Neural progenitor cell (in vitro differentiated cells): ENCODE results near the gene RASEF. TPM values are rescaled to one million over a fixed set of nuclear protein-coding genes. Genes with fewer than 3 reads are reported as not detected.

ENCODE experiments used
- DNase-seq: peaks from one replicate; pipeline ENCODE4 v3.0.0-alpha.2; 2016; ENCODE audit warnings: low spot score
- H2AFZ ChIP-seq: fragments of 200-600 bp; sonication (generic); replicated peaks from 2 replicates; pipeline ENCODE4 v1.6.1; 2016; ENCODE audit warnings: antibody characterized with exemption
- H3F3A ChIP-seq: fragments of 200-600 bp; sonication (generic); 2 replicates; pipeline ENCODE4 v1.6.1; 2016; ENCODE audit warnings: antibody characterized with exemption, low read depth
- H3K27ac ChIP-seq: fragments of 200-600 bp; sonication (generic); 2 replicates; pipeline ENCODE4 v1.5.1; 2016; ENCODE audit warnings: mild to moderate bottlenecking
- H3K27me3 ChIP-seq: fragments of 200-600 bp; sonication (generic); 2 replicates; pipeline ENCODE4 v1.6.1; 2016; ENCODE audit warnings: mild to moderate bottlenecking, moderate library complexity
- H3K36me3 ChIP-seq: fragments of 200-600 bp; sonication (generic); 2 replicates; pipeline ENCODE4 v1.5.1; 2016
- H3K4me1 ChIP-seq: fragments of 200-600 bp; sonication (generic); 2 replicates; pipeline ENCODE4 v1.6.1; 2016; ENCODE audit warnings: mixed run types
- H3K4me2 ChIP-seq: fragments of 200-600 bp; sonication (generic); 2 replicates; pipeline ENCODE4 v1.6.1; 2016
- H3K4me3 ChIP-seq: fragments of 200-600 bp; sonication (generic); 2 replicates; pipeline ENCODE4 v1.5.1; 2016
- H3K79me2 ChIP-seq: fragments of 200-600 bp; sonication (generic); 2 replicates; pipeline ENCODE4 v1.6.1; 2016; ENCODE audit warnings: low read depth
- H3K9ac ChIP-seq: fragments of 200-600 bp; sonication (generic); 2 replicates; pipeline ENCODE4 v1.6.1; 2016
- H3K9me3 ChIP-seq: fragments of 200-600 bp; sonication (generic); 2 replicates; pipeline ENCODE4 v1.5.1; 2016; ENCODE audit warnings: low read depth
- H4K20me1 ChIP-seq: fragments of 200-600 bp; sonication (generic); 2 replicates; pipeline ENCODE4 v1.6.1; 2016; ENCODE audit warnings: low read depth
- H3K27ac Mint-ChIP-seq: 3 replicates; pipeline ENCODE4 v1.8.0; 2021; ENCODE audit warnings: mixed read lengths
- H3K27me3 Mint-ChIP-seq: 2 replicates; pipeline ENCODE4 v1.8.0; 2022; ENCODE audit warnings: low read depth, mild to moderate bottlenecking, inconsistent platforms, moderate library complexity, mixed read lengths; ENCODE audit not compliant: insufficient read depth
- H3K36me3 Mint-ChIP-seq: 3 replicates; pipeline ENCODE4 v1.8.0; 2021; ENCODE audit warnings: mixed read lengths
- H3K4me1 Mint-ChIP-seq: 3 replicates; pipeline ENCODE4 v1.8.0; 2021; ENCODE audit warnings: mixed read lengths
- H3K4me3 Mint-ChIP-seq: 3 replicates; pipeline ENCODE4 v1.8.0; 2021; ENCODE audit warnings: mild to moderate bottlenecking, moderate library complexity, mixed read lengths
- H3K9me3 Mint-ChIP-seq: 3 replicates; pipeline ENCODE4 v1.8.0; 2020; ENCODE audit warnings: mixed read lengths
- CTCF ChIP-seq: fragments of 200-600 bp; sonication (generic); IDR thresholded peaks from 2 replicates; pipeline ENCODE4 v1.5.1; 2017; ENCODE audit warnings: antibody characterized with exemption, mild to moderate bottlenecking
- EZH2 ChIP-seq: fragments of 200-600 bp; sonication (generic); IDR thresholded peaks from 2 replicates; pipeline ENCODE4 v1.6.1; 2017; ENCODE audit warnings: antibody characterized with exemption, mild to moderate bottlenecking, moderate library complexity
- EZH2phosphoT487 ChIP-seq: fragments of 200-600 bp; sonication (generic); IDR thresholded peaks from 2 replicates; pipeline ENCODE4 v1.6.1; 2017; ENCODE audit warnings: antibody characterized with exemption
- total RNA-seq: library from RNA; depleted of rRNA; stranded (reverse); fragments of >200 nt; gene quantifications from 2 replicates; pipeline ENCODE4 v1.2.3, GENCODE V29; 2015; ENCODE audit warnings: low replicate concordance

Gene RASEF
- total RNA-seq, 1 donor from 2014 or later, result 0.21 TPM

DNA sequence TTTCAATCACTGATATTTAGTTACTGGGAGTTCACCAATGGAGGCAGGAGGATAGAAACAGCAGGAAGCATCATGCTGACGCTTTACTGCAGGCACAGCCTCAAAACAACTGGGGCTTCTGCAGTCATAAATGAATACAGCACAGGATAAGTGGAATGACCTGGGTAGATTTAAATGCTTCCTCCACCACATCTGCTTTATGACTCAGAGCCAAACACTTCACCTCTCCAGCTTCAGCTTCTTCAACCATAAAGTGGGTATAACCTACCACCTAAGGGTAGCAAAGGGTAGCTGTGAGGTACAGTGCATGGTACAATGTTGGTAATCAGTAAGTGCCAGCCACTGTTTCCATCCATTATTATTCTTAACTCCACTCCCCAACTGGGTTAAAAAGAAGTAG lies 28.4 kb downstream of the RASEF start:
- H3K4me2 ChIP-seq, result no peak overlapping the region
- Mint-ChIP-seq H3K27ac (no peak overlapping the region), H3K4me3 (no peak overlapping the region), H3K9me3 (no peaks in the 10 kb centered on the region), H3K4me1 (no peaks in the 10 kb centered on the region), H3K27me3 (peaks cover 8% of the 10 kb centered on the region), H3K36me3 (no peaks in the 10 kb centered on the region)
- TF ChIP-seq EZH2phosphoT487 (no peak), CTCF (no peak), EZH2 (no peak)
- no peaks in the 10 kb centered on the region for H3K27me3 ChIP-seq
- no peaks in the 10 kb centered on the region for H3K79me2 ChIP-seq
- no peaks in the 10 kb centered on the region for H3F3A ChIP-seq
- no peaks in the 10 kb centered on the region for H3K9me3 ChIP-seq
- no peak for DNase-seq
- H3K9ac ChIP-seq, result no peak overlapping the region
- H3K4me3 ChIP-seq, result no peak overlapping the region
- no peaks in the 10 kb centered on the region for H3K4me1 ChIP-seq
- H3K36me3 ChIP-seq, result no peaks in the 10 kb centered on the region
- H2AFZ ChIP-seq, result no peak overlapping the region
- no peak overlapping the region for H3K27ac ChIP-seq
- no peaks in the 10 kb centered on the region for H4K20me1 ChIP-seq

GRCh38 chr9:83034026-83034425 lies 28.9 kb downstream of the RASEF start:
- H3K4me1 Mint-ChIP-seq, result no peaks in the 10 kb centered on the region
- TF ChIP-seq CTCF, result no peak
- TF ChIP-seq EZH2, result no peak
- no peak for TF ChIP-seq EZH2phosphoT487
- H3F3A ChIP-seq, result no peaks in the 10 kb centered on the region
- no peak overlapping the region for H3K27ac Mint-ChIP-seq
- H3K27me3 Mint-ChIP-seq, result peaks cover 8% of the 10 kb centered on the region
- no peaks in the 10 kb centered on the region for H4K20me1 ChIP-seq
- no peak overlapping the region for H3K4me2 ChIP-seq
- no peak overlapping the region for H3K4me3 ChIP-seq
- no peak overlapping the region for H3K4me3 Mint-ChIP-seq
- no peaks in the 10 kb centered on the region for H3K36me3 ChIP-seq
- no peaks in the 10 kb centered on the region for H3K9me3 Mint-ChIP-seq
- H3K27ac ChIP-seq, result no peak overlapping the region
- no peaks in the 10 kb centered on the region for H3K36me3 Mint-ChIP-seq
- H3K27me3 ChIP-seq, result no peaks in the 10 kb centered on the region
- no peaks in the 10 kb centered on the region for H3K79me2 ChIP-seq
- H3K9me3 ChIP-seq, result no peaks in the 10 kb centered on the region
- H3K4me1 ChIP-seq, result no peaks in the 10 kb centered on the region
- H2AFZ ChIP-seq, result no peak overlapping the region
- no peak for DNase-seq
- no peak overlapping the region for H3K9ac ChIP-seq

GRCh38 chr9:83032065-83032625 lies 30.8 kb downstream of the RASEF start:
- no peak overlapping the region for H3K4me3 Mint-ChIP-seq
- H3K27me3 Mint-ChIP-seq, result peaks cover 8% of the 10 kb centered on the region
- H3K4me1 Mint-ChIP-seq, result no peaks in the 10 kb centered on the region
- no peak overlapping the region for H3K9ac ChIP-seq
- H3K4me3 ChIP-seq, result no peak overlapping the region
- no peak for TF ChIP-seq EZH2phosphoT487
- H3K27ac Mint-ChIP-seq, result no peak overlapping the region
- no peaks in the 10 kb centered on the region for H3K9me3 Mint-ChIP-seq
- H3K79me2 ChIP-seq, result no peaks in the 10 kb centered on the region
- no peaks in the 10 kb centered on the region for H4K20me1 ChIP-seq
- H3K27me3 ChIP-seq, result no peaks in the 10 kb centered on the region
- H2AFZ ChIP-seq, result no peak overlapping the region
- DNase-seq, result no peak
- H3K9me3 ChIP-seq, result no peaks in the 10 kb centered on the region
- no peaks in the 10 kb centered on the region for H3K36me3 Mint-ChIP-seq
- no peak overlapping the region for H3K27ac ChIP-seq
- no peaks in the 10 kb centered on the region for H3F3A ChIP-seq
- no peak overlapping the region for H3K4me2 ChIP-seq
- H3K4me1 ChIP-seq, result no peaks in the 10 kb centered on the region
- no peaks in the 10 kb centered on the region for H3K36me3 ChIP-seq

GRCh38 chr9:83030391-83031107 lies 32.4 kb downstream of the RASEF start:
- no peaks in the 10 kb centered on the region for H3K36me3 Mint-ChIP-seq
- H3K36me3 ChIP-seq, result no peaks in the 10 kb centered on the region
- no peaks in the 10 kb centered on the region for H3F3A ChIP-seq
- no peak overlapping the region for H3K4me2 ChIP-seq
- no peaks in the 10 kb centered on the region for H3K4me1 ChIP-seq
- no peak overlapping the region for H3K4me3 ChIP-seq
- H3K27ac Mint-ChIP-seq, result no peak overlapping the region
- no peaks in the 10 kb centered on the region for H3K79me2 ChIP-seq
- H3K9me3 ChIP-seq, result no peaks in the 10 kb centered on the region
- no peaks in the 10 kb centered on the region for H4K20me1 ChIP-seq
- H3K27ac ChIP-seq, result no peak overlapping the region
- no peak for TF ChIP-seq CTCF
- TF ChIP-seq EZH2phosphoT487, result no peak
- no peak for TF ChIP-seq EZH2
- H3K27me3 ChIP-seq, result no peaks in the 10 kb centered on the region
- H3K27me3 Mint-ChIP-seq, result peaks cover 10% of the 10 kb centered on the region
- no peaks in the 10 kb centered on the region for H3K9me3 Mint-ChIP-seq
- DNase-seq, result no peak
- no peaks in the 10 kb centered on the region for H3K4me1 Mint-ChIP-seq
- H2AFZ ChIP-seq, result no peak overlapping the region
- H3K4me3 Mint-ChIP-seq, result no peak overlapping the region
- no peak overlapping the region for H3K9ac ChIP-seq
